CD14-positive monocyte (primary cell): Measurements from ENCODE around the gene PLEKHM3. TPM values are rescaled to one million over a fixed set of nuclear protein-coding genes. Genes with fewer than 3 reads are reported as not detected.

Experiments used
- DNase-seq, 3 donors: peaks; one replicate each; pipeline ENCODE4 v3.0.0-alpha.2; 2011 to 2022
- H2AFZ ChIP-seq: 2 replicates; pipeline ENCODE4 v1.6.0; 2012; ENCODE audit warnings: mild to moderate bottlenecking, low read depth, low read length, inconsistent platforms; ENCODE audit not compliant: insufficient read depth, poor library complexity, severe bottlenecking
- H3K27ac ChIP-seq, 2 donors: 1 replicate in 1 of 2; 2 replicates in 1 of 2; pipeline ENCODE4 v1.5.1; 2012 to 2013; ENCODE audit warnings: low read length in 2 of 2, control low read depth in 1 of 2, inconsistent platforms in 1 of 2, low read depth in 1 of 2, mild to moderate bottlenecking in 1 of 2
- H3K27me3 ChIP-seq, 2 donors: one replicate each; pipeline versions ENCODE4 v1.6.0 to v1.6.1; 2011 to 2013; ENCODE audit warnings: low read length in 2 of 2; ENCODE audit not compliant: control insufficient read depth in 2 of 2, insufficient read depth in 2 of 2
- H3K36me3 ChIP-seq, 2 donors: replicated peaks in 1 of 2; 1 replicate in 1 of 2; 2 replicates in 1 of 2; pipeline versions ENCODE4 v1.5.1 to v1.6.1; 2012 to 2013; ENCODE audit warnings: low read length in 2 of 2, control low read depth in 1 of 2, inconsistent platforms in 1 of 2, mild to moderate bottlenecking in 1 of 2; ENCODE audit not compliant: insufficient read depth in 2 of 2, control insufficient read depth in 1 of 2
- H3K4me1 ChIP-seq, 2 donors: 1 replicate in 1 of 2; 2 replicates in 1 of 2; pipeline versions ENCODE4 v1.5.1 to v1.6.1; 2012 to 2013; ENCODE audit warnings: low read length in 2 of 2, control low read depth in 1 of 2, inconsistent platforms in 1 of 2, mild to moderate bottlenecking in 1 of 2, moderate library complexity in 1 of 2; ENCODE audit not compliant: insufficient read depth in 2 of 2, control insufficient read depth in 1 of 2
- H3K4me2 ChIP-seq: replicated peaks from 2 replicates; pipeline ENCODE3; 2012; ENCODE audit warnings: low read length, moderate library complexity, mild to moderate bottlenecking; ENCODE audit not compliant: poor library complexity, severe bottlenecking; ENCODE audit errors: extremely low read depth
- H3K4me3 ChIP-seq, 3 experiments: fragments of 200-600 bp in 1 of 3; sonication (generic) in 1 of 3; replicated peaks in 1 of 3; 1 replicate in 2 of 3; 2 replicates in 1 of 3; pipeline ENCODE4 v1.5.1; 2011 to 2013; ENCODE audit warnings: low read length in 3 of 3, mild to moderate bottlenecking in 3 of 3, control low read depth in 2 of 3, low read depth in 2 of 3, inconsistent platforms in 1 of 3, moderate library complexity in 1 of 3
- H3K79me2 ChIP-seq: 2 replicates; pipeline ENCODE4 v1.6.0; 2012; ENCODE audit warnings: mild to moderate bottlenecking, control low read depth, inconsistent platforms, low read length, moderate library complexity; ENCODE audit not compliant: insufficient read depth
- H3K9ac ChIP-seq: 2 replicates; pipeline ENCODE4 v1.6.0; 2017; ENCODE audit warnings: low read length, mild to moderate bottlenecking; ENCODE audit not compliant: insufficient read depth, poor library complexity, severe bottlenecking
- H3K9me3 ChIP-seq, 2 donors: replicated peaks in 1 of 2; 1 replicate in 1 of 2; 2 replicates in 1 of 2; pipeline versions ENCODE4 v1.5.1 to v1.6.1; 2012 to 2013; ENCODE audit warnings: low read length in 2 of 2, control low read depth in 1 of 2; ENCODE audit not compliant: control insufficient read depth in 1 of 2, insufficient read depth in 1 of 2
- H4K20me1 ChIP-seq: 2 replicates; pipeline ENCODE4 v1.6.0; 2012; ENCODE audit warnings: mild to moderate bottlenecking, low read length, control low read depth, moderate library complexity; ENCODE audit not compliant: insufficient read depth
- H3K27ac Mint-ChIP-seq, 7 donors: one replicate each; pipeline ENCODE4 v1.8.0; 2020; ENCODE audit warnings: mild to moderate bottlenecking in 7 of 7, mixed read lengths in 7 of 7, moderate library complexity in 6 of 7, inconsistent platforms in 2 of 7
- H3K27me3 Mint-ChIP-seq, 3 donors: one replicate each; pipeline ENCODE4 v1.8.0; 2021 to 2022; ENCODE audit warnings: low read depth in 3 of 3, mild to moderate bottlenecking in 3 of 3, mixed read lengths in 3 of 3, moderate library complexity in 3 of 3, inconsistent platforms in 1 of 3
- H3K36me3 Mint-ChIP-seq, 2 donors: one replicate each; pipeline ENCODE4 v1.8.0; 2020; ENCODE audit warnings: mixed read lengths in 2 of 2, inconsistent platforms in 1 of 2, mild to moderate bottlenecking in 1 of 2
- H3K4me1 Mint-ChIP-seq: one replicate; pipeline ENCODE4 v1.8.0; 2020; ENCODE audit warnings: mild to moderate bottlenecking, mixed read lengths
- H3K4me3 Mint-ChIP-seq, 2 donors: one replicate each; pipeline ENCODE4 v1.8.0; 2020; ENCODE audit warnings: mild to moderate bottlenecking in 2 of 2, mixed read lengths in 2 of 2, moderate library complexity in 1 of 2
- H3K9me3 Mint-ChIP-seq, 7 donors: one replicate each; pipeline ENCODE4 v1.8.0; 2020 to 2022; ENCODE audit warnings: mixed read lengths in 7 of 7, mild to moderate bottlenecking in 6 of 7, moderate library complexity in 6 of 7, inconsistent platforms in 2 of 7
- WGBS: methylation state at CpG from one replicate; pipeline ENCODE4 v1.1.5; 2013; ENCODE audit warnings: missing lambda C conversion rate; ENCODE audit not compliant: insufficient coverage; 5-methylcytosine and 5-hydroxymethylcytosine counted together
- intact Hi-C, 2 donors: fragments of 100-400 bp; cut with micrococcal nuclease; formaldehyde crosslinking; loops; one replicate each; pipeline versions ENCODE4 v1.15.0 to v1.15.1; 2023
- polyA plus RNA-seq, 3 donors: library from polyadenylated mRNA; depleted of rRNA in 1 of 3; unstranded in 2 of 3; stranded (reverse) in 1 of 3; fragments of 300-500 nt in 2 of 3; fragments of >200 nt in 1 of 3; fragmentation: Illumina TruSeq in 2 of 3; gene quantifications; 1 replicate in 2 of 3; 2 replicates in 1 of 3; pipeline ENCODE4 v1.2.3, GENCODE V29; 2012 to 2021
- TF ChIP-seq, protein P1 (sequence below): fragments of 200-600 bp; IDR thresholded peaks from one replicate; pipeline ENCODE4 v1.8.0; 2022; ENCODE audit warnings: antibody characterized with exemption, mild to moderate bottlenecking

The PLEKHM3 gene
- polyA plus RNA-seq, 3 donors = 3.0 to 8.0 (median 3.0) TPM

DNA sequence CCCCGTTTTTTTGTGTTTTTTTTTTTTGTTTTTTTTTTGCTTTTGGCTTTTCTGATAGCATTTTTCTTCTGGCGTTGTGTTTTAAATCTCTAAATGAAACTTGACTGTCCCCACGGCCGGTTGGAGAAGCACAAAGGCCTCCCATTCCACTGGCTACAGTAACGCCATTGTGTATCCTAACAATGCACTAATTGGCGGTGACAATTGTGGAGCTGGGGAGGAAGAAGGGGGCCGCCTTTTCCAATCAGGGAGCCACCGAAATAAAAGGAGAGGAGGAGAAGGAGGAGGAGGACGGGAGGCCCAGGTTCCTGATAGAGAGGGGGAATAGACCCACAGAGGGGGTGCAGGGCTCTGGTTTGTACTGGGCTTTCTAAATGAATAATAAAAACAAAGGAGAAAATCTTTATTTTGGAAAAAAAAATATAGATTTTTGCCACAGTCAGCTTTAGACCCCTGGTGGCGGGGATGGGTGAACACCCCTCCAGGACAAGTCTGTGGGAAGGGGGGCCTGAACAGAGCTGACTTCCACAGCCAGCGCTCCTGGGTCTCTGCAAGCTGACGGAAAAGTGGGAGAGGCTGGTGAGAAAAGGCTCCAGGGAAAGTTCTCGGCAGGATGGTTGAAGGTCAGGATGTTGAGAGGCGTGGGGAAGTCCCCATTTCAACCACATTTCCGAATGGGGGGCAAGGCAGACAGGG lies 212.0 kb downstream of the PLEKHM3 start:
- Histone ChIP-seq H3K9me3 (no peaks in the 10 kb centered on the region), H4K20me1 (no peaks in the 10 kb centered on the region), H3K79me2 (no peaks in the 10 kb centered on the region), H3K27ac (no peak overlapping the region), H3K9ac (no peak overlapping the region), H3K27me3 (no peaks in the 10 kb centered on the region), H2AFZ (no peak overlapping the region), H3K36me3 (no peaks in the 10 kb centered on the region), H3K4me1 (peaks cover 18 to 23% of the 10 kb centered on the region in 2 donors), H3K4me2 (no peak overlapping the region), H3K4me3 (no peak overlapping the region)
- H3K4me1 Mint-ChIP-seq = peaks cover 32% of the 10 kb centered on the region
- H3K27me3 Mint-ChIP-seq = peaks cover 0 to 3% (median 1%) of the 10 kb centered on the region in 3 donors
- TF ChIP-seq, protein P1, sequence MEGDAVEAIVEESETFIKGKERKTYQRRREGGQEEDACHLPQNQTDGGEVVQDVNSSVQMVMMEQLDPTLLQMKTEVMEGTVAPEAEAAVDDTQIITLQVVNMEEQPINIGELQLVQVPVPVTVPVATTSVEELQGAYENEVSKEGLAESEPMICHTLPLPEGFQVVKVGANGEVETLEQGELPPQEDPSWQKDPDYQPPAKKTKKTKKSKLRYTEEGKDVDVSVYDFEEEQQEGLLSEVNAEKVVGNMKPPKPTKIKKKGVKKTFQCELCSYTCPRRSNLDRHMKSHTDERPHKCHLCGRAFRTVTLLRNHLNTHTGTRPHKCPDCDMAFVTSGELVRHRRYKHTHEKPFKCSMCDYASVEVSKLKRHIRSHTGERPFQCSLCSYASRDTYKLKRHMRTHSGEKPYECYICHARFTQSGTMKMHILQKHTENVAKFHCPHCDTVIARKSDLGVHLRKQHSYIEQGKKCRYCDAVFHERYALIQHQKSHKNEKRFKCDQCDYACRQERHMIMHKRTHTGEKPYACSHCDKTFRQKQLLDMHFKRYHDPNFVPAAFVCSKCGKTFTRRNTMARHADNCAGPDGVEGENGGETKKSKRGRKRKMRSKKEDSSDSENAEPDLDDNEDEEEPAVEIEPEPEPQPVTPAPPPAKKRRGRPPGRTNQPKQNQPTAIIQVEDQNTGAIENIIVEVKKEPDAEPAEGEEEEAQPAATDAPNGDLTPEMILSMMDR = peak; percentile 9
- H3K4me3 Mint-ChIP-seq = no peak overlapping the region
- DNase-seq = no peak
- WGBS = 100% methylated on average over 4 of the region's 15 CpGs
- peak overlapping the region in 1 of 7 donors; percentile 21 for H3K27ac Mint-ChIP-seq
- peaks cover 0 to 2% (median 0%) of the 10 kb centered on the region in 7 donors for H3K9me3 Mint-ChIP-seq
- intact Hi-C loops = no loop called here
- H3K36me3 Mint-ChIP-seq = no peaks in the 10 kb centered on the region

DNA sequence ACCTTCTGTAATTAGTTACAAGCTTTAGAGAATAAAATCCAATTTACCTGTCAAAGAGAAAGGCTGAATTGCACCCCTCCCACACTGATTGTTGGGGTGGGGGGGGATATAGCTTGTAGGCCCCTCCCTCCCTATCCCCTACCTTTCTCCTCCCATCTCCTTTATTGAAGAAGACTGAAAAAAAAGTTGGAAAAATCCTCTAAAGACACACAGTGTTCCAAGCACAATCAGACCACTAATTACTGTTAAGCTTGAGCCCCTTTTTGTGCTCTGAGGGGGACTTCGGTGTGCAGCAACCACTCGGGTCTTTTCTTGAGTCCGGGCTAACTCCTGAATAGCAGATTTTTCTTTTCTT lies 212.6 kb downstream of the PLEKHM3 start:
- no peak overlapping the region for H3K4me2 ChIP-seq
- 85% methylated on average over 3 of the region's 3 CpGs for WGBS
- peaks cover 0 to 2% (median 0%) of the 10 kb centered on the region in 7 donors for H3K9me3 Mint-ChIP-seq
- peaks cover 0 to 3% (median 1%) of the 10 kb centered on the region in 3 donors for H3K27me3 Mint-ChIP-seq
- no peaks in the 10 kb centered on the region for H3K27me3 ChIP-seq
- DNase-seq = no peak
- no peak overlapping the region for H3K9ac ChIP-seq
- intact Hi-C loops = no loop called here
- no peak overlapping the region for H3K27ac ChIP-seq
- H3K36me3 ChIP-seq = no peaks in the 10 kb centered on the region
- no peak overlapping the region for H3K4me3 ChIP-seq
- peaks cover 18 to 23% of the 10 kb centered on the region in 2 donors for H3K4me1 ChIP-seq
- peaks cover 32% of the 10 kb centered on the region for H3K4me1 Mint-ChIP-seq
- H3K36me3 Mint-ChIP-seq = no peaks in the 10 kb centered on the region
- H3K4me3 Mint-ChIP-seq = no peak overlapping the region
- no peaks in the 10 kb centered on the region for H4K20me1 ChIP-seq
- H3K27ac Mint-ChIP-seq = no peak overlapping the region
- TF ChIP-seq, protein P1 = no peak
- no peaks in the 10 kb centered on the region for H3K79me2 ChIP-seq
- no peaks in the 10 kb centered on the region for H3K9me3 ChIP-seq
- H2AFZ ChIP-seq = no peak overlapping the region
